ENCODE measurements around the gene COL28A1. TPM values are rescaled to one million over a fixed set of nuclear protein-coding genes. Genes with fewer than 3 reads are reported as not detected.

Gene COL28A1
- total and polyA plus RNA-seq, 2 experiments from 2014 or later, result 0.31 to 0.70 TPM

- Histone ChIP-seq H3F3A (replicated peaks; ENCODE audit: low read depth) (no peaks in the 10 kb centered on the region), H3K79me2 (replicated peaks; ENCODE audit: insufficient read depth) (no peaks in the 10 kb centered on the region), H3K4me3 (no peak overlapping the region), H3K27me3 (ENCODE audit: insufficient read depth) (no peaks in the 10 kb centered on the region), H2AFZ (no peak overlapping the region), H3K27ac (ENCODE audit: low read depth) (no peak overlapping the region), H3K36me3 (ENCODE audit: insufficient read depth) (no peaks in the 10 kb centered on the region), H3K4me1 (ENCODE audit: insufficient read depth) (no peaks in the 10 kb centered on the region), H3K9me2 (ENCODE audit: insufficient read depth) (no peaks in the 10 kb centered on the region), H4K20me1 (replicated peaks; ENCODE audit: insufficient read depth) (no peaks in the 10 kb centered on the region), H3K4me2 (no peak overlapping the region)
- Mint-ChIP-seq H3K27me3 (ENCODE audit: insufficient read depth, low read depth, poor library complexity) (peaks cover 3% of the 10 kb centered on the region), H3K4me1 (peaks cover 2% of the 10 kb centered on the region; the same call in 1 of the 3 replicates), H3K4me3 (no peak overlapping the region), H3K36me3 (ENCODE audit: low read depth) (peaks cover 21% of the 10 kb centered on the region), H3K27ac (no peak overlapping the region), H3K9me3 (peaks cover 6% of the 10 kb centered on the region; the same call in 1 of the 3 replicates)
- ATAC-seq (no peak), DNase-seq (ENCODE audit: low spot score) (no peak)
- TF ChIP-seq, protein P1, sequence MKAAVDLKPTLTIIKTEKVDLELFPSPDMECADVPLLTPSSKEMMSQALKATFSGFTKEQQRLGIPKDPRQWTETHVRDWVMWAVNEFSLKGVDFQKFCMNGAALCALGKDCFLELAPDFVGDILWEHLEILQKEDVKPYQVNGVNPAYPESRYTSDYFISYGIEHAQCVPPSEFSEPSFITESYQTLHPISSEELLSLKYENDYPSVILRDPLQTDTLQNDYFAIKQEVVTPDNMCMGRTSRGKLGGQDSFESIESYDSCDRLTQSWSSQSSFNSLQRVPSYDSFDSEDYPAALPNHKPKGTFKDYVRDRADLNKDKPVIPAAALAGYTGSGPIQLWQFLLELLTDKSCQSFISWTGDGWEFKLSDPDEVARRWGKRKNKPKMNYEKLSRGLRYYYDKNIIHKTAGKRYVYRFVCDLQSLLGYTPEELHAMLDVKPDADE (IDR thresholded peaks at IDR 0.05), result no peak
- no peak for TF ChIP-seq NANOG (IDR thresholded peaks at IDR 0.05; ENCODE audit: borderline replicate concordance)
- TF ChIP-seq REST (IDR thresholded peaks at IDR 0.05; ENCODE audit: unreplicated experiment), result no peak
- TF ChIP-seq CREB1 (CRISPR knock-in tag; IDR thresholded peaks at IDR 0.05; ENCODE audit: low read depth), result no peak
- TF ChIP-seq, protein P2, sequence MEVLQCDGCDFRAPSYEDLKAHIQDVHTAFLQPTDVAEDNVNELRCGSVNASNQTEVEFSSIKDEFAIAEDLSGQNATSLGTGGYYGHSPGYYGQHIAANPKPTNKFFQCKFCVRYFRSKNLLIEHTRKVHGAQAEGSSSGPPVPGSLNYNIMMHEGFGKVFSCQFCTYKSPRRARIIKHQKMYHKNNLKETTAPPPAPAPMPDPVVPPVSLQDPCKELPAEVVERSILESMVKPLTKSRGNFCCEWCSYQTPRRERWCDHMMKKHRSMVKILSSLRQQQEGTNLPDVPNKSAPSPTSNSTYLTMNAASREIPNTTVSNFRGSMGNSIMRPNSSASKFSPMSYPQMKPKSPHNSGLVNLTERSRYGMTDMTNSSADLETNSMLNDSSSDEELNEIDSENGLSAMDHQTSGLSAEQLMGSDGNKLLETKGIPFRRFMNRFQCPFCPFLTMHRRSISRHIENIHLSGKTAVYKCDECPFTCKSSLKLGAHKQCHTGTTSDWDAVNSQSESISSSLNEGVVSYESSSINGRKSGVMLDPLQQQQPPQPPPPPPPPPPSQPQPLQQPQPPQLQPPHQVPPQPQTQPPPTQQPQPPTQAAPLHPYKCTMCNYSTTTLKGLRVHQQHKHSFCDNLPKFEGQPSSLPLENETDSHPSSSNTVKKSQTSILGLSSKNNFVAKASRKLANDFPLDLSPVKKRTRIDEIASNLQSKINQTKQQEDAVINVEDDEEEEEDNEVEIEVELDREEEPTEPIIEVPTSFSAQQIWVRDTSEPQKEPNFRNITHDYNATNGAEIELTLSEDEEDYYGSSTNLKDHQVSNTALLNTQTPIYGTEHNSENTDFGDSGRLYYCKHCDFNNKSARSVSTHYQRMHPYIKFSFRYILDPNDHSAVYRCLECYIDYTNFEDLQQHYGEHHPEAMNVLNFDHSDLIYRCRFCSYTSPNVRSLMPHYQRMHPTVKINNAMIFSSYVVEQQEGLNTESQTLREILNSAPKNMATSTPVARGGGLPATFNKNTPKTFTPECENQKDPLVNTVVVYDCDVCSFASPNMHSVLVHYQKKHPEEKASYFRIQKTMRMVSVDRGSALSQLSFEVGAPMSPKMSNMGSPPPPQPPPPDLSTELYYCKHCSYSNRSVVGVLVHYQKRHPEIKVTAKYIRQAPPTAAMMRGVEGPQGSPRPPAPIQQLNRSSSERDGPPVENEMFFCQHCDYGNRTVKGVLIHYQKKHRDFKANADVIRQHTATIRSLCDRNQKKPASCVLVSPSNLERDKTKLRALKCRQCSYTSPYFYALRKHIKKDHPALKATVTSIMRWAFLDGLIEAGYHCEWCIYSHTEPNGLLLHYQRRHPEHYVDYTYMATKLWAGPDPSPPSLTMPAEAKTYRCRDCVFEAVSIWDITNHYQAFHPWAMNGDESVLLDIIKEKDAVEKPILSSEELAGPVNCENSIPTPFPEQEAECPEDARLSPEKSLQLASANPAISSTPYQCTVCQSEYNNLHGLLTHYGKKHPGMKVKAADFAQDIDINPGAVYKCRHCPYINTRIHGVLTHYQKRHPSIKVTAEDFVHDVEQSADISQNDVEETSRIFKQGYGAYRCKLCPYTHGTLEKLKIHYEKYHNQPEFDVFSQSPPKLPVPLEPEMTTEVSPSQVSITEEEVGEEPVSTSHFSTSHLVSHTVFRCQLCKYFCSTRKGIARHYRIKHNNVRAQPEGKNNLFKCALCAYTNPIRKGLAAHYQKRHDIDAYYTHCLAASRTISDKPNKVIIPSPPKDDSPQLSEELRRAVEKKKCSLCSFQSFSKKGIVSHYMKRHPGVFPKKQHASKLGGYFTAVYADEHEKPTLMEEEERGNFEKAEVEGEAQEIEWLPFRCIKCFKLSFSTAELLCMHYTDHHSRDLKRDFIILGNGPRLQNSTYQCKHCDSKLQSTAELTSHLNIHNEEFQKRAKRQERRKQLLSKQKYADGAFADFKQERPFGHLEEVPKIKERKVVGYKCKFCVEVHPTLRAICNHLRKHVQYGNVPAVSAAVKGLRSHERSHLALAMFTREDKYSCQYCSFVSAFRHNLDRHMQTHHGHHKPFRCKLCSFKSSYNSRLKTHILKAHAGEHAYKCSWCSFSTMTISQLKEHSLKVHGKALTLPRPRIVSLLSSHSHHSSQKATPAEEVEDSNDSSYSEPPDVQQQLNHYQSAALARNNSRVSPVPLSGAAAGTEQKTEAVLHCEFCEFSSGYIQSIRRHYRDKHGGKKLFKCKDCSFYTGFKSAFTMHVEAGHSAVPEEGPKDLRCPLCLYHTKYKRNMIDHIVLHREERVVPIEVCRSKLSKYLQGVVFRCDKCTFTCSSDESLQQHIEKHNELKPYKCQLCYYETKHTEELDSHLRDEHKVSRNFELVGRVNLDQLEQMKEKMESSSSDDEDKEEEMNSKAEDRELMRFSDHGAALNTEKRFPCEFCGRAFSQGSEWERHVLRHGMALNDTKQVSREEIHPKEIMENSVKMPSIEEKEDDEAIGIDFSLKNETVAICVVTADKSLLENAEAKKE (CRISPR knock-in tag; IDR thresholded peaks at IDR 0.05), result no peak
Observed at GRCh38 chr7:7556852-7557251, 21.2 kb upstream of the COL28A1 start.
